CD4-positive, alpha-beta T cell treated with Interleukin-12 subunit alpha and Interleukin-12 subunit beta, for 1 hour (primary cell): ENCODE data around the gene EPS8L3.
"Not testable (repeated sequence)": the region's sequence is repeated elsewhere in the genome, so short reads cannot be mapped to it uniquely, and the experiment has no call there.

ENCODE experiments used
- DNase-seq: peaks from one replicate; pipeline ENCODE4 v3.0.0-alpha.2; 2020

EPS8L3 gene

GRCh38 chr1:109763646-109764415, at the start of gene EPS8L3:
TSS of gene EPS8L3 (minus strand) at chr1:109763923. CDS start at chr1:109761749, 2,174 bp downstream.
- no peak for DNase-seq

- DNase-seq, result no peak
These were observed 49.1 kb upstream of the EPS8L3 start for GRCh38 chr1:109812691-109813393.

DNA sequence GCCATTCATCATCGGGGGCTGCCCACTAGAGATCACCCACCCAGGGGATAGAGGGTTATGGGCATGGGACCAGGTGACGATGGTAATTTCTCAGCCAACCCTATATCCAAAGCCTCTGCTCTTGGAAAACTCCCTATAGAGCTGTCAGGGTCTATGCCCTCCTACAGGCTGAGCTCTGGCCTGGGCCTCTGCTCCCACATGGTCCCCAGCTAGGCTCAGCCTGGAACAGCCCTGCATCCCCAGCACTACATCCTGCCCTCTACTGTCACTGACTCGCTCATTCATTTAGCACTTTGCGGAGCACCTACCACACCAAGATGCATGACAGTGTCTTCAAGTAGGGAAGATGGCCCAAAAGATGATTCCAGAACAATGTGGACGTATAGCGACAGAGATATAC, 45.0 kb upstream of the EPS8L3 start:
- no peak for DNase-seq

DNA sequence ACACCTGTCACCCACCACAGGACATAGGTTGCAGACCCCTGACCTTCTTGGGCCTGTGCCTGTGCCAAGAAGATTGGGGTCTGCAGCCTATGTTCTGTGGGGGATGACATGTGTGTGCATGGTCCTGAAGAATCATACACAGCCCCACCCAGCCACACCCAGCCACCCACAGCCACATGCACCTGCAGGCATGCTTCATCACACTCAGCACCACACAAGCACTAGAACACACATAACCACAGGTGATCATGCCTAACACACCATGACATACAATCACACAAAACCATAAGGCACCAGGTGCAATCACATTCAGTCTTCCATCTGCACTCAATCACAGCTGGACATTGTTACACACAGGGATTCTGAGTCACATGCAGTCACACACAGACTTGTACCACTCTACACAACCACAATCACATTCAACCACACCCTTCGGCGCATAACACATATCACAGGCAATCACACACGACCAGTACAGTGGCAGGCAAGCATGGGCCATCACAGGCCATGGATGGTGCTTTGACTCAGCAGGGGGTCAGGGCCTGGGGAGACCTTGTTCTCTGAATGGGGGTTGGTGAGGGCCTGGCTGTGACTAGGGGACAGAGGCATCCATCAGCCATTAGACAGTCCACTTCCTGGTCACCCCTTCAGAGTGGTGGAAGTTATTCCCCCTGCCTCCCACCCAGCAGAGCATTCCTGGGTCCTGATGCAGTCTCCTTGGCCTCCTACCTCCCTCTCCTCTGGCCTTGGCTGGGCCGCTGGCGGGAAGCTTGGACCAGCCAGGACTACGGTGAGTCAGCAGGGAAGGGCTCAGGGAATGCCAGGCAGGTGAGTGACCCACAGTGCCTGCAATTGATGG, 44.3 kb upstream of the EPS8L3 start:
- no peak for DNase-seq

GRCh38 chr1:109807402-109807801, 43.7 kb upstream of the EPS8L3 start:
- DNase-seq, result no peak

DNA sequence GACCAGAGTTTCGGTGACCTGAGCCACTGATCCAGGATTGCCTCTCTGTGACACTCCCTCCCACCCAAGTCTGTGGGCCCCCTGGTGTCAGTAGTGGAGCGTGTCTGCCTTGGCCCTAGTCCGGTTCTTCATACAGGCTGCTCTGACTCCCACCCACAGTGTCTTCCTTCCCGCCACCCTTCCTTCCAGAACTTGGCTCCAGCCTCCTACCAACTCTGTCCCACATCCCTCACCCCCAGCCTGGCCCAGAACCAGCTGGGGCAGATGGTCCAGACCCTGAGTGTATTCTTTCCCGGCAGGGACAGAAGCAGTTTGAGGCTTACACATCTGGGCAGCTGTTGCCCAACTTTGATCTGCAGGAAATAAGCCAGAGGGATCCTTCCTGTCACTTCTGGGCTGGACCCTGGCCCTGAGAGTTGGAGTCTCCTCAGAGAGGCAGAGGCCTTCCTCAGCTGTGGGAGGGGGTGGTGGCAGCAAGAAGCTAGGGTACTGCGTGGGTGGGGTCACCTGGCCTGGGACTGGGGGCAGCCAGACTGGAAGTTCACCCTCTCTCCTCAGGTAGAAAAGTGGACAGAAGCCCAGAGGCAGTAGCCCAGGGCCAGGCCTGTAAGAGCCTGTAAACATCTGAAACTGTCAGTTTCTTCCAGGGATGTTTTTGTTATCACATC, 43.1 kb upstream of the EPS8L3 start:
- no peak for DNase-seq

DNA sequence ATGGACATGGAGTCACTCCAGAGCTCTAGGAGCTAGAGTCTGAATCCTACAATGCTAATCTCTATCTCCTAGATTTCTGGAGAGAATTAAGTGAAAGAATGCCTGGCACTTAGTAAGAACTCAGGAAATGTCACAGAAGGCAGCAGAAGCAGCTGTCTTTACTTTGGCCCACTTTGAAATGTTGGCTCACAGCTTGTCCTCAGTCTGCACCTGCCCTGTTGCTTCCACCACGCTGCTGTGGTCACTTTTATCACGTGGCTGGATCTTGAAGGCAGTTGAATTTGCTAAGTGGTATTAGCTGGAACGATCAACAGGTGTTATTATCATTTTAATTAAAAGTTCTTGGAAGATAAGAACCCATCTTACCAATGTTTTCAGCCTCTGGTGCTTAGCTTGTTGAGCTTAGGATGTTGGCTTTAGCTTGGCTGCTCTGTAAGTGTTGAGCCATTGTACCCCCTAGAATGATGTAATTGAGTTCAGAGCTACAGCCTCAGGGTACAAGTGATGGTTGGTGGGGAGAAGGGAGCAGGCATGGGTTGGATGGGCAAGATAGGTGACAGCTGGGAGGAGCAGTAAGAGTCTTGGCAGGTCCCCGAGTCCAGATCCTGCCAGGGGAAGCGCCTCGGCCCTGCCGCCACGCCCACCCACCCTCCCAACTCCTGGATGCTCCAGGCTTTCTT, 41.9 kb upstream of the EPS8L3 start:
- no peak for DNase-seq

DNA sequence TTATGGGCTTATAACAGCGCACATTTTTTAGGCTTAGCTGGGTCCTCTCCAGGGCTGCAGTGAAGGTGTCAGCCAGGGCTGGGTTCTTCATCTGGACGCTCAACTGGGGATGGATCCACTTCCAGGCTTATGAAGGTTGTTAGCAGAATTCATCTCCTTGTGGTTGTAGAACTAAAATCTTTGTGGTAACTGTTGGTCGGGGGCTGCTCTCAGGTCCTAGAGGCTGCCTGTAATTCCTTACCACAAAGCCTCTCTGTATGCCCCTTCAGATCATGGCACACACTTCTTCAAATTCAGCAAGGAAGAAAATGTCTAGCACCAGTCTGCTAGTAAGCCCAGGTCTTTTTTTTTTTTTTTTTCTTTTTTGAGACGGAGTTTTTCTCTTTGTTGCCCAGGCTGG, 40.9 kb upstream of the EPS8L3 start:
- DNase-seq, result no peak

- DNase-seq, result no peak
These were observed 40.2 kb upstream of the EPS8L3 start for GRCh38 chr1:109803901-109804331.

DNA sequence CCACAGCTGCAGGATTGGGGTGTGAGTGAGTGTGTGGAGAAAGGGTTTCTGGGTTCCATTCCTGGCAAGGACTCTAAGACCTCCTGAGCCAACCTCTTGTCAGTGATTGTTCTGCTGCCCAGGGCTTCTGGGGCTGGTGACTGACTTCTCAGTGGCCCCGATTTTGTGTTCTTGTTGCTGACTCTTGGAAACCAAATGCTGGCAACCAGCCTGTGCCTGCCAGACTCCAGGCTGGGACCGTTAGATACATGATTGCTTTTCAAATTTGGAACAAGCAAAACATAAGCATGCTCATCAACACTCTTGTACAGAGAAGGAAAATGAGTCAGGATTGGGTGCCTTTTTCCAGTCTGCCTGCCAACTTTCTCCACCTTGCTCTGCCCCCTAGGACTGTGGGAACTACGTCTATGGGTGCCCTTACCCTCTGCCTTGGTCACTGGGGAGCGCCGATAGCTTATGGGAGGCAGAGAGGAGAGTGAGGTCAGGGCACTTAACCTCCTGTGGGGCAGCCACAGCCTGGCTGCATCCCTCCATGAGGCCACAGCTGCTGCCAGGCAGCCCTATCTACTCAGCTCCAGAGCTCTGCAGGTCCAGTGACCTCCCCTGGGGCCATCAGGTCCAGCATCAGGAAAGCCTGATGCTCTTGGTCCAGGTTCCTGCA, 39.3 kb upstream of the EPS8L3 start:
- no peak for DNase-seq

DNA sequence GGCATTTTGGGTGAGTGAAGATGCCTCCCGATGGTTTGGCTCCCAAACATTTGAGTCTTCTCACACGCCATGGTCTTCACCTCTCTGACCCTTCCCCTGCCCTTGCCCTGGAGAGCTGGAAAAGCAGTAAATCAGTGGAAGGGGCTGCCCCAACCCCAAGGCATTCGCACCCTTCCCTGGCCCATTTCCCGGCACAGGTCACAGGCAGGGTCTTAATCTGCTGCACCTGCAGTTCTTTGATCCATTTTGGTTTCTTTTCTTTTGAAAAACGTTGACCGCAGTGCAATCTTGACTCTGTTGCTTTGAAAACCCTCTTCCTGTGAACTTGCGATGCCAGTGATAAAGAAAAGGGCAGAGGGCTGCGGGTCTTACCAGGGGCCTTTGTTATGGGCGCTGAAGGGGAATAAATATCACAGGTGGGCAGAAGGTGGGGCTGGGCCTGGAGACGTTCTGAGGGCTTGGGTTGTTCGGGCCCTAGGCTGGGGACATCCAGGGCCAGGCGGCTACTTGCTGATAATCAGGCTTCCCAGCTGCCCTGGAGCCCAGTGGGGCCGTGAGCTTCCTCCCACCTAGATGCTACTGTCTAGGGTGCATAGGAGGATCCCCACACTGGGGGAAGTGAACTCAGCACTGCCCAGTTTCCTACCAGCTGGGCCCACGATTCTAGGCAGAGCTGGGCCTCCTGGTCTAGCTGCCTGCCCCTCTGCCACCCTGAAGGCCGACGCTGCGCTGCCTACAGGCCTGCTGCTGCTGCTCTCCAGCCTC, 38.6 kb upstream of the EPS8L3 start:
- DNase-seq, result peak; percentile 75

DNA sequence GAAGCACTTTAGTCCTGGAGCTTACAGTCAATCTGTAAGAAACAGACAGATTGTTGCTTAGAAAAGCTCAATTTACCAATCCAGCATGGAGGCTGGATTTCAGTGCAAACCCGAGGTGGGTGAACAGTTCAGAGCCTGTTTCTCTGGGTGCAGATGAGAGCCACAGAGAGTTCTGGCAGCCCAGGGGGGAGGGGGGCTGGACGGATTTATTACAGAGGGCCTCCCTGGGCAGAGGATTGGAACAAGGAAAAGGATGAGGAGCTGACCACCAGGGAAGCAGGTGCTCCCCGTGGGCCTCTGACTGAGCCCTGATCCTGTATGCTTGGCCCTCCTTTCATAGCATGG, 38.0 kb upstream of the EPS8L3 start:
- DNase-seq, result no peak

GRCh38 chr1:109800291-109800690, 36.6 kb upstream of the EPS8L3 start:
- no peak for DNase-seq

DNA sequence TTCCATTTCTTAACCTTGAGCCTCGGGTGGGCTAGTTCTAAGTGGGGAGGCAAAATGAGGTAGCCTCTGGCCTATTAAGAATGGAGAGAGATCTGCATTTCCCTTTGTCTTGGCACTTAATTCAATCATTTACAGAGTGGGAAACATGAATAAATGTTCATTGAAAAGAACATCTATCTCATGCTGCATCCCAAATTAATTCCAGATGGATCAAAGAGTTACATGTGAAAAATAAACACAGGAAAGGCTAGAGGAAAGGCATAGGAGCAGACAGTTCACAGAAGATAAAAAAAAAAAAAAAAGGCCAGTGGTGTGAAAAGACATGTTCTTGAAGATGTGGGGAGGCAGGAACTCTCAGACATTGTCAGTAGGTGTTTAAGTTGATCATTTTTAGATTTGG, 35.7 kb upstream of the EPS8L3 start:
- no peak for DNase-seq

DNA sequence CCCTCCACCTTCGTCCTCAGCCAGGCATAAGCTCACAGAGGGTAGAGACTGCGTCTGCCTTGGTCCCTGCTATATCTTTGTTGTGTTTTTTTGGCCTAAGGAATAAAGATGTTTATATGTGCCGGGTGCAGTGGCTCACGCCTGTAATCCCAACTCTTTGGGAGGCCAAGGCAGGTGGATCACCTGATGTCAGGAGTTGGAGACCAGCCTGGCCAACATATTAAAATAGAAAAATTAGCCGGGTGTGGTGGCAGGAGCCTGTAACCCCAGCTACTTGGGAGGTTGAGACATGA, 33.5 kb upstream of the EPS8L3 start:
- not testable (repeated sequence) for DNase-seq

DNA sequence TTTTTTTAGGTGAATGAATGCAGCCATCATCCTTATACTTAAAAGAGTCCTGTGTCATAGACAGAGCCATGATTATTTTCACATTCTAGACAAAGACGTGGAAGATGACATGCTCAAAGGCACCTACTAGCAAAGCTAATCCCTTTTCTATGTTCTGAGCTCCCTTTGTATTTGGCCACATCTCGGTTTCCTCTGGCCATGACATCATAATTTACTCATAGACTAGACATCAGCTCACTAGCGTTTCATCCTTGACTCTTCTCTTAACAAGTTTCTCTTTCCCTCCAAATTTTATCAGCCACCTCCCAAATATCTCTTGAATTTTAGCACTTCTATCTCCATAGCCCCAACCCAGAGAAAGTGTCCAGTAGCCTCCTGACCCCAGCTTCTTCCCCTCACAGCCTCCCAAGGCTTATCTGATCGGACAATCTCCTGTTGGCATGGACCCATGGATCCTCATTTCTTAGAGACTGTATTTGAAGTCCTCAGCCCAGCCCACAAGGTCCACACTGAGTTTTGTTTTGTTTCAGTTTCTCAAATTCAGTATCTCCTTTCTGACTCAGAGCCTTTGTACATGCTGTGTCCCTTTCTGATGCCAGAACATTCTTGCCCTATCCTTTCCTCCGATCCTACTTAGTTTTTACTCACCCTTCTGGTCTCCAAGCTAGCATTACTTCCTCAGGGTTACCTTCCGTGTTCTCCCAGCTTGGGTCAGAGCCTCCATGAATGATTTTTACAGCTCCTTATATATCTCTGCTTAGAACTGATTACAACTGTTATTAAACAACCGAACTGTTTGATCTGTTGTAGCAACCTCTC, 33.0 kb upstream of the EPS8L3 start:
- DNase-seq, result no peak

GRCh38 chr1:109794319-109795132, 30.8 kb upstream of the EPS8L3 start:
- no peak for DNase-seq

DNA sequence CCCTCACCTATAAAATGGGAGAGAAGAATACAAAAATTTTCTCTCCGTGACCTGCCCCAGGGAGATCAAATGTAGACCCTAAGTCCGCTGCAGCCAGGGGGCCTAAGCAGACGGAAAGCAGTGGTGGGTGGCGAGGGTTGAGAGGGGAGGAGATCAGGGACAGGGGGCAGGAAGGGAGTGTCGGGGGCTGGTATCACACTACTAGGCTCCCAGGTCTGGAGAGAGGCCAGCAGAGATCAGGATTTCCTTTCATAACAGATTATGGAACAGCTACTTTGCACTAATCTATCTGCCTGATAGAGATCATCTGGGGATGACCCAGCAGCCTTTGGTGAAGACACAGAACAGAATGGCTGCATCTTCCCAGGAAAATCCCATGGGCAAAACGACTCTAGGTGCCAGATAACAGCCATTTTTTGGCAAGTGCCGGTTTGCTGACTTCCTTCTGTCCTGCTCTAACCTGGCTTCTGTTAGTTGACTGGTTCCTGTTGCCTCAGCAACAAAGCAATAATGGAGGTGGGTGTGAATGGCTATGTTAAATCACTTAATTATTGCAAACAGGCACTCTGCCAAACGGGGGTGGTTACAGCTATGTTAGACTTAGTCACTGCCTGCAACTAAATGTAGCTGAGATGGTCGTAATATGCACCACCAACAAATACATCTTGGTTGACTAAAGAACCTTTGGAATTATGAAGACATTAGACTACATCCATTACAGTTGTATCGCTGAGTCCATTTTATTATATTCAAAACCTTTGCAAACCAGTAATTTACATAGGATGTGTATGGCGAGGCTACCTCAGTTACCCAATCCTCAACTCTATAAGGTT, 30.0 kb upstream of the EPS8L3 start:
- peak; percentile 64 for DNase-seq

- DNase-seq, result no peak
These were observed 29.4 kb upstream of the EPS8L3 start for GRCh38 chr1:109793089-109793485.
